Myometrial cell (primary cell): Measurements from ENCODE around the gene PSG7. TPM values are rescaled to one million over a fixed set of nuclear protein-coding genes. Genes with fewer than 3 reads are reported as not detected.

Source experiments
- total RNA-seq: library from RNA; depleted of rRNA; stranded (reverse); fragments of >200 nt; gene quantifications from 2 replicates; pipeline ENCODE4 v1.2.3, GENCODE V29; 2015

The PSG7 gene
- total RNA-seq: under 0.01 TPM in 1 of 2 replicates, not detected in the other

DNA sequence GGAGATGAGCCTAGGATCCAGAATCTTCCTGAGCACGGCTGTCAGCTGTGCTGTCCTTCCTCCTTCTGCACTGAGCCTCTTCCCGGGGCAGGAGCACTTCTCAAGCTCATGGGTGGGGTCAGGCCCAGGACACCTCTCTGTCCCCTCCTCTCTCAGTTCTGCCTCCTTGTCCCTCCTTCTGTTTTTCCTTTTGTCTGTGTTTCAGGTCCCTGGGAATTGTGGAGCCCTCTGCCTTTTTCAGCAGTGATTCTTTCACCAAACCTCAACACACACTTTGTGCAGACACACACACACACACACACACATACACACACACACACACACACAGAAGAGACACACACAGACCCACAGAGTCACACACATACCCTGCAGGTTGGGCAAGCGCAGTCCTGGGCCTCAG is at the start of gene PSG7:
TSS of gene PSG7 (minus strand) at position 101 of the 400 bp plus-strand sequence. CDS start 131 bp downstream, outside the sequence.

DNA sequence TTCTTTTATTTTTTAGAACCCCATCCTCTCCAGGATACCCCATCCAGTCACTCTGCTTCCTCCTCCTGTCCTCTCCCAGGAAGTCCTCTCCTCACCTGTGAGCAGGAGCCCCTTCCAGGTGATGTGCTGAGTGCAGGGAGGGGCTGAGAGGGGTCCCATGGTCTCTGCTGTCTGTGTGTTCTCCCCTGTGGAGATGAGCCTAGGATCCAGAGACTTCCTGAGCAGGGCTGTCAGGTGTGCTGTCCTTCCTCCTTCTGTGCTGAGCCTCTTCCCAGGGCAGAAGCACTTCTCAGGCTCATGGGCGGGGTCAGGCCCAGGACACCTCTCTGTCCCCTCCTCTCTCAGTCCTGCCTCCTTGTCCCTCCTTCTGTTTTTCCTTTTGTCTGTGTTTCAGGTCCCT is 19.4 kb downstream of the PSG7 start, which contains the start of gene PSG6:
TSS of gene PSG6 (minus strand) at position 261 of the 400 bp plus-strand sequence. CDS start at position 159, 102 bp downstream.

DNA sequence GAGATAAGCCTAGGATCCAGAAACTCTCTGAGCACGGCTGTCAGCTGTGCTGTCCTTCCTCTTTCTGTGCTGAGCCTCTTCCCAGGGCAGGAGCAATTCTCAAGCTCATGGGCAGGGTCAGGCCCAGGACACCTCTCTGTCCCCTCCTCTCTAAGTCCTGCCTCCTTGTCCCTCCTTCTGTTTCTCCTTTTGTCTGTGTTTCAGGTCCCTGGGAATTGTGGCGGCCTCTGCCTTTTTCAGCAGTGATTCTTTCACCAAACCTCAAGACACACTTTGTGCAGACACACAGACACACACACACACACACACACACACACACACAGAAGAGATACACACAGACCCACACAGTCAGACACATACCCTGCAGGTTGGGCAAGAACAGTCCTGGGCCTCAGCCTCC is 57.4 kb downstream of the PSG7 start, which contains the start of gene PSG1:
TSS of gene PSG1 (minus strand) at position 101 of the 400 bp plus-strand sequence. CDS start 132 bp downstream, outside the sequence.

Other genes starting within 250 kb of the PSG7 start
- gene PSG3, start 196.7 kb downstream of the PSG7 start, total RNA-seq: not detected in 2 replicates
- gene PSG8, start 171.5 kb downstream of the PSG7 start, total RNA-seq: not detected in 2 replicates
- 0.29 and 0.53 TPM in 2 replicates for gene PSG1, start 57.5 kb downstream of the PSG7 start, total RNA-seq
- not detected in 2 replicates for gene PSG6, start 19.3 kb downstream of the PSG7 start, total RNA-seq
- 0.71 TPM in 1 of 2 replicates, not detected in the other for gene PSG11, start 89.3 kb upstream of the PSG7 start, total RNA-seq
- gene PSG2, start 145.5 kb upstream of the PSG7 start, total RNA-seq: 0.29 TPM in 1 of 2 replicates, not detected in the other
- 6.7 and 7.8 TPM in 2 replicates for gene PSG5, start 249.3 kb upstream of the PSG7 start, total RNA-seq